Neuron (in vitro differentiated cells): ENCODE data around the gene TMF1.

ENCODE experiments used
- H2AFZ ChIP-seq: one replicate; pipeline ENCODE4 v1.6.1; 2013; ENCODE audit warnings: low read depth, mild to moderate bottlenecking, inconsistent platforms, low read length, moderate library complexity
- H3K27me3 ChIP-seq: one replicate; pipeline ENCODE4 v1.6.1; 2013; ENCODE audit warnings: low read length; ENCODE audit not compliant: insufficient read depth
- H3K36me3 ChIP-seq: one replicate; pipeline ENCODE4 v1.6.1; 2013; ENCODE audit warnings: low read length; ENCODE audit not compliant: insufficient read depth
- H3K4me1 ChIP-seq: one replicate; pipeline ENCODE4 v1.6.1; 2013; ENCODE audit warnings: low read length; ENCODE audit not compliant: insufficient read depth
- H3K4me3 ChIP-seq: 2 replicates; pipeline ENCODE4 v1.5.1; 2013; ENCODE audit warnings: mild to moderate bottlenecking, low read length, moderate library complexity
- H3K9me3 ChIP-seq: one replicate; pipeline ENCODE4 v1.6.1; 2013; ENCODE audit warnings: low read length

Gene TMF1, protein sequence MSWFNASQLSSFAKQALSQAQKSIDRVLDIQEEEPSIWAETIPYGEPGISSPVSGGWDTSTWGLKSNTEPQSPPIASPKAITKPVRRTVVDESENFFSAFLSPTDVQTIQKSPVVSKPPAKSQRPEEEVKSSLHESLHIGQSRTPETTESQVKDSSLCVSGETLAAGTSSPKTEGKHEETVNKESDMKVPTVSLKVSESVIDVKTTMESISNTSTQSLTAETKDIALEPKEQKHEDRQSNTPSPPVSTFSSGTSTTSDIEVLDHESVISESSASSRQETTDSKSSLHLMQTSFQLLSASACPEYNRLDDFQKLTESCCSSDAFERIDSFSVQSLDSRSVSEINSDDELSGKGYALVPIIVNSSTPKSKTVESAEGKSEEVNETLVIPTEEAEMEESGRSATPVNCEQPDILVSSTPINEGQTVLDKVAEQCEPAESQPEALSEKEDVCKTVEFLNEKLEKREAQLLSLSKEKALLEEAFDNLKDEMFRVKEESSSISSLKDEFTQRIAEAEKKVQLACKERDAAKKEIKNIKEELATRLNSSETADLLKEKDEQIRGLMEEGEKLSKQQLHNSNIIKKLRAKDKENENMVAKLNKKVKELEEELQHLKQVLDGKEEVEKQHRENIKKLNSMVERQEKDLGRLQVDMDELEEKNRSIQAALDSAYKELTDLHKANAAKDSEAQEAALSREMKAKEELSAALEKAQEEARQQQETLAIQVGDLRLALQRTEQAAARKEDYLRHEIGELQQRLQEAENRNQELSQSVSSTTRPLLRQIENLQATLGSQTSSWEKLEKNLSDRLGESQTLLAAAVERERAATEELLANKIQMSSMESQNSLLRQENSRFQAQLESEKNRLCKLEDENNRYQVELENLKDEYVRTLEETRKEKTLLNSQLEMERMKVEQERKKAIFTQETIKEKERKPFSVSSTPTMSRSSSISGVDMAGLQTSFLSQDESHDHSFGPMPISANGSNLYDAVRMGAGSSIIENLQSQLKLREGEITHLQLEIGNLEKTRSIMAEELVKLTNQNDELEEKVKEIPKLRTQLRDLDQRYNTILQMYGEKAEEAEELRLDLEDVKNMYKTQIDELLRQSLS

DNA sequence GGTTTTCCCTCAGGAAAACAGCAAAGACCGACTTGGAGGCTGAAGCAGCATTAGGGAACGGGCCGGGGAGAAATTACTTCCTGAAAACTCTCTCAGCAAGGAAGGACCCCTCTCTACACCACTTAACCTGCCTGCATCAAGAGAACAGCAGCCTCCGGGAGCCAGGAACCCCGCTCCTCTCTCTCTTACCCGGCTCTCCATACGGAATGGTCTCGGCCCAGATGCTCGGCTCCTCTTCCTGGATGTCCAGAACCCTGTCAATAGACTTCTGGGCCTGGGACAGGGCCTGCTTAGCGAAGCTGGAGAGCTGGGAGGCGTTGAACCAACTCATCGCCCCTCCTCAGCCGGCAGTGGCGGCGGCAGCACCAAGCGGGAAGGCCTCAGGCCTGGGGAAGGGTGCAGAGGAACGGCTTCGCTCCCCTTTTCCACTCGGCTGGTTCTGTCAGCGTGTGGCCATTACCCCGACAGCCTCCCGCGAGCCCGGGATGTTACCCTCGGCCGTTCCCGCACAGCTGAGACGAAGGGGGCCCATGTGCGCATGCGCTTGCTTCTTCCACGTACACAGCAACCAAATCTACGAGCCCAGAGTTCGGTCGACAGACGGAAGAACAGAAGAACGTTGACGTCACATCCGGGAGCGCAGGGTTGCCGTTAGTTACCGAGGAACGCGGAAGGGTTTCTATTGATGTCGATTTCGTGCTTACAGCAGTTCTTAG, at the start of gene TMF1:
TSS of gene TMF1 (minus strand) at position 578 of the 716 bp plus-strand sequence. CDS start at position 331, 247 bp downstream.
- peaks cover 12% of the 10 kb centered on the region for H3K4me1 ChIP-seq
- H2AFZ ChIP-seq, result peak within 1 kb of the TSS; percentile 29
- no peaks in the 10 kb centered on the region for H3K27me3 ChIP-seq
- peak within 1 kb of the TSS; percentile 63 for H3K4me3 ChIP-seq
- H3K9me3 ChIP-seq, result no peaks in the 10 kb centered on the region
- peaks cover 37% of the 10 kb centered on the region for H3K36me3 ChIP-seq

DNA sequence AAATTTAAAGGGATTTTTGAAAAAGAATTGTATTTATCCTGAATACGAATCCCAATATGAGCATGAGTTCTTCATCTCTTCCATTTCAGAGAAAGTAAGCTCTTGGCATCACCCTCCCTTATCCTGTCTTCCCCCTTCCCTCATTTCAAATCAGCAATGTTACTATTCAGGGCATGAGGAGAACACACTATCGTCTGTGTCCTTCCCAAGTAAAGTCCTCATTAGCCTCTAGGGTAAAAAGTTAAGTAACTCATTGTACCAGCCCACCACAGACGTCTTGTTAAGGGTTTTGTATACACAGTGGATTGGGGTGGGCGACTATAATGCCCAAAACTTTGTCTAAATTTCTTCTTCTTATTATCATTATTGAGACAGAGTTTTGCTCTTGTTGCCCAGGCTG, 47.4 kb upstream of the TMF1 start:
- Histone ChIP-seq H2AFZ (no peak overlapping the region), H3K27me3 (no peaks in the 10 kb centered on the region), H3K9me3 (peaks cover 2% of the 10 kb centered on the region), H3K4me1 (no peaks in the 10 kb centered on the region), H3K4me3 (no peak overlapping the region), H3K36me3 (peaks cover 33% of the 10 kb centered on the region)

DNA sequence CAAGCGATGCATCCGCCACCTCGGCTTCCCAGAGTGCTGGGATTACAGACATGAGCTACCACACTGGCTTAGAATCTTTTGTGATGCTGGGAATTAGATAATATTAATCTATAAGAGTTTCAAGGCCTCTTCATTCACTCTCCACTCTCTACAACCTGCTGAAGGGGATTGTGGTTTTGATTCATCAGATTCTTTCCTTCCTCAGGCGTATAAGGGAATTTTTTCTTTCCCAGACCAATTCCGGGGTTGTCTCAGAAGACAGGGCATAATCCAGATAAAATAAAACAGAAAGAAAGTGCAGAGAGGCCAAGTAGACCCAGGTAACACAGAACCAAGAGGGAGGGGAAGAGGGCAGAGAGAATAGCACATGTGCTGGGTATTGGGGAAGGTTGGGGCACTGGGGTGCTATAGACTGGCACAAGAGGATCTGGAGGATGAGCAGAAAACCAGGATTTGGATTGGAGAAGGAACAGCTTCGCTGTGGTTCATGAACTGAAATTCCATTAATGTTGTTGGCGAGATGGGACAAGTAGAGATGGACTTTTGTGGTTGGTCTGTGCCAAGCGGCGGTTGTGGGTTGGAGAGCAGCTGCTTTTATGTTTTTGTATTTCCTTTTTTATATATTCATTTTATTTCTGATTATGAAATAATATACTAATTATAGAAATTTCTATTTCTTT, 45.4 kb upstream of the TMF1 start:
- Histone ChIP-seq H2AFZ (no peak overlapping the region), H3K4me1 (peaks cover under 1% of the 10 kb centered on the region), H3K4me3 (no peak overlapping the region), H3K9me3 (peaks cover 2% of the 10 kb centered on the region), H3K27me3 (no peaks in the 10 kb centered on the region), H3K36me3 (peaks cover 22% of the 10 kb centered on the region)

DNA sequence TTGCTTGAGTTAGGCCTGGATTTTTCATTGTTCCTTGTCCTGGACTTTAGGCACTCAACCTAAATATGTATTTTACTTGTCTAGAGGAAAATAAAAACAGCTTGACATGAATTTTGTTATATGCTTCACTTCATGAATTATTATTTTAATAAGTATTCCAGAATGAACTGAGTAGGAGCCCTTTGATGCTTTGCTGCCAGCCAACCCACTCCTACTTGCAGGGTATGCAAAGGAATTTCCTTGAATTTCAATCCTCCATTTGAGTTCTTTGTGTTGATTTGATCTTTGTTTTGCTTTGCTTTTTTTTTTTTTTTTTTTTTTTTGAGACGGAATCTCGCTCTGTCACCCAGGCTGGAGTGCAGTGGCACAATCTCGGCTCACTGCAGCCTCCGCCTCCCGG, 44.2 kb upstream of the TMF1 start:
- Histone ChIP-seq H3K4me3 (no peak overlapping the region), H3K36me3 (peaks cover 12% of the 10 kb centered on the region), H2AFZ (no peak overlapping the region), H3K27me3 (no peaks in the 10 kb centered on the region), H3K4me1 (peaks cover 12% of the 10 kb centered on the region), H3K9me3 (peaks cover 2% of the 10 kb centered on the region)

DNA sequence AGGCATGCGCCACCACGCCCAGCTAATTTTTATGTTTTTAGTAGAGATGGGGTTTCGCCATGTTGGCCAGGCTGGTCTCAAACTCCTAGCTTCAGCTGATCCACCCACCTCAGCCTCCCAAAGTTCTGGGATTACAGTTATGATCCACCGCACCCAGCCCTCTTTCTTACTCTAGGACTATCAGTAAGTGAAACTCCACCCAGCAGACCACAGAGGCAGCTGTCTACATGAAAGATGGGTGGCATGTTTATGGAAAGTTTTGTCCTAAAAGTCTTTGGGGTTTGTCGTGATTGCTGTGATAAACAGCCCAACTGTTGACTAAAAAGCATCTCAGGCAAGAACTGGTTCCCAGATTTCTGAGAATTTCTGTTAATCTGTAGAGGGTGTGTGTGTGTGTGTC, 43.5 kb upstream of the TMF1 start:
- H2AFZ ChIP-seq, result no peak overlapping the region
- no peak overlapping the region for H3K4me3 ChIP-seq
- peaks cover 2% of the 10 kb centered on the region for H3K9me3 ChIP-seq
- H3K27me3 ChIP-seq, result no peaks in the 10 kb centered on the region
- H3K4me1 ChIP-seq, result peaks cover 12% of the 10 kb centered on the region
- H3K36me3 ChIP-seq, result peaks cover 10% of the 10 kb centered on the region

DNA sequence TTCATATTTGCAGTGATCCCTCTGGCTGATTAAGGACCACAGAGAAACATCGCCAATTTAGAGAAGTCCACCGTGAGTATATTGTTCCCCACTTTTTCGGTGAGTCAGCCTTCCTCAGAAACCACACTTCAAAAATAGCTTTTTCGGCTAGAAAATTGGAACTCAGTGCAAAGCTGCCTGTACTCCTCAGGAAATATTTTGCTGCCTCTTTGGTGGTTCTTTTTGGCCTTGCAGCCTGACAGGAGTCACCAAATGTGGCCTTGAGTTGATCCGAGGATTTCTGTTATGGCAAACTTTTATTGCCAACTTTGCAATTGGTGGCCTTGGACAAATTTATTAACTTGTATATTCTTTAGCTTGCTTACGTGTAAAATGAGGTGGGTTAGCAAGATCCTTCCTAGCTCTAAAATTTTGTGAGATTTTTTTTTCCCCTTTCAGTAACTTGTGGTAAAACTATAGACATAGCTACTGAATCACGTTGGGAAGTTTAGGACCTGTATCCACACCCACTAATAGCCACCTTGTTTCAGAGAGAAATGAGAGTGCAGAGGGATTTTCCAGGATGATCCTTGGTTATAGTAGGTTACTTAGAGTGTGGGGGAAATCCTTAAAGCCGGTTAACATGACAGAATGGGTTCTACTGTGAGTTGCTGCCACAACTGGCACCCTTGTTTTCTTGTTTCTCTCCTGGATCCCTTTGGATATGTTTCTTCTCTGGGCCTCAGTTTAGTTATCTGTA, 42.5 kb upstream of the TMF1 start:
- Histone ChIP-seq H3K9me3 (peaks cover 2% of the 10 kb centered on the region), H3K36me3 (peaks cover 16% of the 10 kb centered on the region), H2AFZ (no peak overlapping the region), H3K4me3 (no peak overlapping the region), H3K27me3 (no peaks in the 10 kb centered on the region), H3K4me1 (peaks cover 12% of the 10 kb centered on the region)

DNA sequence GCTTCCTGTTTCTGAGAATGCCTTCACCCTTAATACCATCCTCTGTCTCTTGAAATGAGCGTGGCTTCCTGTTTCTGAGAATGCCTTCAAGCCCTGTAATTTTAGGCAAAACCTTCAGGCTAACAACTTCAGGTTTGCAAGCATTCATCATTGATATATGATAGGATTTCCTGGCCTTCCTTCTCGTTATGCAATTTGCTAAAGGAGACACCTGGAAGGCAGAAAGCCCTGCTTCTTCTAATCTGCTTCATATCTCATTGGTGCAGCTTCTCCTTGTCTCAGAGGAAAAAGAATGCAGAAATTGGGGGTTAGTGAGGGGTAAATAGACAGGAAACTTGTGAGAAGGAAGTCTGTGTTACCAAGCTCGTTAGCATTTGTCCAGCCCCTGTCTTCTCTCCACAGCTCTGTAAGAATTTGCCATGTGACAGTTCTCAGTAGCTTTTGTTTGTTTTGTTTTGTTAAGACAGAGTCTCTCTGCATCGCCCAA, 39.9 kb upstream of the TMF1 start:
- peaks cover 16% of the 10 kb centered on the region for H3K36me3 ChIP-seq
- peaks cover 24% of the 10 kb centered on the region for H3K4me1 ChIP-seq
- H2AFZ ChIP-seq, result no peak overlapping the region
- H3K27me3 ChIP-seq, result no peaks in the 10 kb centered on the region
- H3K4me3 ChIP-seq, result no peak overlapping the region
- H3K9me3 ChIP-seq, result no peaks in the 10 kb centered on the region

DNA sequence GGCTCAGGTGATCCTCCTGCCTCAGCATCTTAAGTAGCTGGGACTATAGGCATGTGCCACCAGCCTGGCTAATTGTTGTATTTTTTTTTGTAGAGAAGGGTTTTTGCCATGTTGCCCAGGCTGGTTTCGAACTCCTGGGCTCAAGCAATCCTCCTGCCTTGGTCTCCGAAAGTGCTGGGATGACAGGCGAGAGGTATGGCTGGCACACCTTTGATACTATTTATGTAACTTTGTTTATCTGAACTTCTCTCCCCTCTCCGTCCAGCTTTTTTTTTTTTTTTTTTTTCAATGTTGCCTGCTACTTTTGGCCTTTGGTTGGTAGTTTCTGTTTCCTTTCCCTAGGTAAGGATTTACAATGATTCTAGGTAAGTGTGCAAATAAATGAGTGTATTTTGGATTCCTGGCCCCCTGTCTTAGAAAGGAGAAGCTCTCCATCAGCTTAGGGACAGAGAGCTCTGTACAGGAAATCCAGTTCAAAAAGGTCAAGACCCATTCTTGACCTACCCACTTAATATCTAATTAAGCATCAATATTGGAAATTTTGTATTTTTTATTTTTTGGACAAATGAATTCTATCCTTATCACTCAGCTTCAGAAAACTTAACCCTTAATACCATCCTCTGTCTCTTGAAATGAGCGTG, 39.4 kb upstream of the TMF1 start:
- Histone ChIP-seq H3K27me3 (no peaks in the 10 kb centered on the region), H3K36me3 (peaks cover 16% of the 10 kb centered on the region), H2AFZ (no peak overlapping the region), H3K4me1 (peaks cover 26% of the 10 kb centered on the region), H3K4me3 (no peak overlapping the region), H3K9me3 (no peaks in the 10 kb centered on the region)

DNA sequence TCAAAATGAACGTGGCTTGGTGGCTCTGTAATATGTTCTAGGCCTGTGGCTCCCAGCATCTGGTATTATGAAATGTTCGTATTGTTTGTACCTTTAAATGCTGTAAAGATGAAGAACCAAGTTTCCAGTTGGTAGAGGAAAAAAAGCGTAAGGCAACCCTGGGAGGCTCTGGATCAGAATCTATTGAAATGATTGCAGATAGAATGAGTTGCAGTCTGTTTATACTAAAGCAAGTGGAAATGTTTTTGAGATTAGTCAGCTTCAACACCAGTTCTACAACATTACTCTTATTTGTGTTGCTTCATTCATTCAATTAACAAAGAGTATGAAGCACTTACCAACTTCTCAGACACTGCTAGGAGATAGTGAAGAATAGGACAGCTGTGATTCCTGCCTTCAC, 37.9 kb upstream of the TMF1 start:
- Histone ChIP-seq H3K27me3 (no peaks in the 10 kb centered on the region), H3K4me1 (peaks cover 35% of the 10 kb centered on the region), H3K36me3 (peaks cover 14% of the 10 kb centered on the region)

DNA sequence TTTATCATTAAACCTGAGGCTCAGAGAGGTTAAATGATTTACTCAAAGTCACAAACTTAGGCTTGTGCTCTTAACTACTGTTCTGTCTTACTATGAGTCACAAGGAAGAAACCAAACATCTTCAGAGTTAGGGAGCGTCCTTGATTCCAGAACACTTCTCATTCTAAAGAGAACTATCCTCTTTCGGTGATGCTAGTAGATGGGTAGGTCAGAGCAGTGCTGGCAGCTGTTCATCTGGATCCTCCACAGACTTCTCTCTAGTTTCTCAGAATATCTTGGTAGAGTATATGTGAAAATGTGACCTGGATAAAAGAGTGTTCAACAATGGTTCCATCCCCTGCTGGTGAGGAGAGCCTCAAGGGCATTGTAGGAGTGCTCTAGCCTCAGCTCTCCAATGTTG, 35.9 kb upstream of the TMF1 start:
- Histone ChIP-seq H3K4me1 (peaks cover 50% of the 10 kb centered on the region), H3K9me3 (no peaks in the 10 kb centered on the region), H3K4me3 (no peak overlapping the region), H3K27me3 (no peaks in the 10 kb centered on the region), H2AFZ (no peak overlapping the region), H3K36me3 (peaks cover 5% of the 10 kb centered on the region)

More for the DNA sequence above, 37.9 kb upstream of the TMF1 start:
- no peak overlapping the region for H2AFZ ChIP-seq
- no peaks in the 10 kb centered on the region for H3K9me3 ChIP-seq
- no peak overlapping the region for H3K4me3 ChIP-seq

DNA sequence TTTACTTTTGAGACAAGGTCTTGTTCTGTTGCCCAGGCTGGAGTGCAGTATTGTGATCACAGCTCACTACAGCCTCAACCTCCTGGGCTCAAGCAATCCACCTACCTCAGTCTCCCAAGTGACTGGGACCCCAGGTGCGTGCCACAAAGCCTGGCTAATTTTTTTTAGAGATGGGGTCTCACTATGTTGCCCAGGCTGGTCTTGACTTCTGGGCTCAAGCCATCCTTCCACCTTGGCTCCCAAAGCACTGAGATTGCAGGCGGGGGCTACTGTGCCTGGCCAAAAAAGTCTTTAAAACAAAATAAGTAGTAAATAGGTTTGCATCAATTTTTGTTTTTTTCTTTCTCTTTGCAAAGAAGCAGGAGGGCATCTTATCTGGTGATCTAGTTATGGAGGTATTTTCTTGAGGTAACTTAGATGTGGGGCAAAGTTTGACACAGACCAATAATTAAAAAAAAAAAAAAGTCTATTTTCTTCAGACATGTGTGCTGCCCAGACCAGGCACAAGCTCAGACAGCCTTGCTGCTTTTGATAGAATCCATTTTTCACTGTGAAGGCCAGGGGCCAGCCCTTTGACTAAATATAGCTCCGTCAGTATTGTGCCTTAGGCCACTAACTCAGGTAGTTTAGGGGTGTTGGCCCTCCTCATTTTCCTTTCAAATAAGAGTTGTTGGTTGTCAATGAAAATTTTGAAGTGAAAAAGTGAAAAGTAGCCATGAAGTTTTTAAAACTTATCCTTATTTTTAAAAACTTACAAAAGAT, 35.1 kb upstream of the TMF1 start:
- no peak overlapping the region for H3K4me3 ChIP-seq
- peaks cover 5% of the 10 kb centered on the region for H3K36me3 ChIP-seq
- no peaks in the 10 kb centered on the region for H3K9me3 ChIP-seq
- no peak overlapping the region for H2AFZ ChIP-seq
- H3K27me3 ChIP-seq, result no peaks in the 10 kb centered on the region
- peaks cover 53% of the 10 kb centered on the region for H3K4me1 ChIP-seq
